ENCODE measurements around the gene CELF4.

CELF4 gene

DNA sequence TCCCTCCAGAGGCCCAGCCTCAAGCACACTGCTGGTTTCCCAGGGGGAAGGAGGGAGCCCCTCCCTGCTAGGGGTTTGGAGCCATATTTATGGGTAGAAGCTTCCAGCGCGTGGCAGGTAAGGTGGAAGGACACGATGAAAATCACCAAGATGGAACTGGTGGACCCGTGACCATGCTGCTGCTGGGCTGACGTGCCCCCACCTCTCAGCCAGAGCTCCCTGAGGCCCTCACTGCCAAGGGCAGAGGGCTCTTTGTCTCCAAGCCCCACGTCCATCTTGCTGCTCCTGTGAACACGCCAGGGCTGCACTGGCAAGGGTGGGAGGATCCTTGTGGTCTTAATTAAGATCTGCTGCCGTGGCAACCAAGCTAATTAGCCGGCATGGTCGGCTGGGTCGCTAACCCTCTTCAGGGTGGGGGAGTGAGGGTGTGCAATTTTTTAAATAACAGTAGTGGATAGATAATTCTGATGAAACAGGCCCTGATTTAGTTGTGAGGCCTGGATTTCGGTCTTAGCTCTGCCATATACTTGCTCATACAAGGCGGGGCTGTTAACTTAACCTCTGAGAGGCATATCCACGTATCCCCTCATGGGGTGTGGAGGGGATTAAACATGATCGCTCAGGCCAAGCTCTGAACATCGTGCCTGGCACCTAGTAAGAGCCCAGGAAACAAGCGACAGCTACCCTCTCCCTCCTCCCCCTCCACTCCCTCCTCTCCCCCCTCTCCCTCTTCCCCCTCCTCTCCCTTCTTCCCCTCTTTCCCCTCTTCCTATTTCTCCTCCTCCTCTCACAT is 232.8 kb downstream of the CELF4 start:
- Mint-ChIP-seq H3K4me3 (no peak overlapping the region), H3K27me3 (ENCODE audit: low read depth) (no peaks in the 10 kb centered on the region), H3K4me1 (ENCODE audit: low read depth) (no peaks in the 10 kb centered on the region), H3K27ac (no peak overlapping the region), H3K9me3 (no peaks in the 10 kb centered on the region), H3K36me3 (ENCODE audit: low read depth) (no peaks in the 10 kb centered on the region)

GRCh38 chr18:37332219-37332618 is 233.4 kb downstream of the CELF4 start:
- no peaks in the 10 kb centered on the region for H3K36me3 Mint-ChIP-seq (ENCODE audit: low read depth)
- no peak overlapping the region for H3K27ac Mint-ChIP-seq
- no peak overlapping the region for H3K4me3 Mint-ChIP-seq
- no peaks in the 10 kb centered on the region for H3K4me1 Mint-ChIP-seq (ENCODE audit: low read depth)
- no peaks in the 10 kb centered on the region for H3K27me3 Mint-ChIP-seq (ENCODE audit: low read depth)
- no peaks in the 10 kb centered on the region for H3K9me3 Mint-ChIP-seq

DNA sequence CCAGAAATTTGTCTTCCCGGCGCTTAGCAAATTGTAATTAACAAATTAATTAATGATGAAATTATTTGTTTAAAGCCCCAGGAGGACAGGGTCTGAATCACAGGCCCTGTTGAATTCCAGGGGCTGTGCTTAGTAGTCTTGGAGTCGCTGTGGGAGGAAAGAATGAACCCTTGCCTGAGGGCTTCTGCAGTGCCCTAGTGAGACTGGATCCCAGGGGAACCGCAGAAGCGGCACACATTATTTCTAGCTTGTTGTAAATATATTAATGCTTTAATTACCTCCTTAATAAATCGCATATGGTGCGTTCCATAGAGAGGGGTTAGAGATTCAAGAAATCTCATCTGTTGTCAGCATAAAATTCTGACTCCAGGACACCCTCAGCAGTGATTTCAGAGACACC is 235.4 kb downstream of the CELF4 start:
- H3K36me3 Mint-ChIP-seq (ENCODE audit: low read depth) = no peaks in the 10 kb centered on the region
- no peak overlapping the region for H3K27ac Mint-ChIP-seq
- H3K27me3 Mint-ChIP-seq (ENCODE audit: low read depth) = no peaks in the 10 kb centered on the region
- no peak overlapping the region for H3K4me3 Mint-ChIP-seq
- no peaks in the 10 kb centered on the region for H3K4me1 Mint-ChIP-seq (ENCODE audit: low read depth)
- H3K9me3 Mint-ChIP-seq = no peaks in the 10 kb centered on the region

GRCh38 chr18:37328946-37329719 is 236.5 kb downstream of the CELF4 start:
- no peak overlapping the region for H3K4me3 Mint-ChIP-seq
- no peak overlapping the region for H3K27ac Mint-ChIP-seq
- H3K4me1 Mint-ChIP-seq (ENCODE audit: low read depth) = no peaks in the 10 kb centered on the region
- no peaks in the 10 kb centered on the region for H3K9me3 Mint-ChIP-seq
- no peaks in the 10 kb centered on the region for H3K36me3 Mint-ChIP-seq (ENCODE audit: low read depth)
- no peaks in the 10 kb centered on the region for H3K27me3 Mint-ChIP-seq (ENCODE audit: low read depth)

- no peaks in the 10 kb centered on the region for H3K9me3 Mint-ChIP-seq
- no peaks in the 10 kb centered on the region for H3K4me1 Mint-ChIP-seq (ENCODE audit: low read depth)
- H3K36me3 Mint-ChIP-seq (ENCODE audit: low read depth) = no peaks in the 10 kb centered on the region
- H3K27ac Mint-ChIP-seq = no peak overlapping the region
- H3K4me3 Mint-ChIP-seq = no peak overlapping the region
- H3K27me3 Mint-ChIP-seq (ENCODE audit: low read depth) = no peaks in the 10 kb centered on the region
Measured at GRCh38 chr18:37327063-37327577, 238.5 kb downstream of the CELF4 start.

- Mint-ChIP-seq H3K4me3 (no peak overlapping the region), H3K36me3 (ENCODE audit: low read depth) (no peaks in the 10 kb centered on the region), H3K27ac (no peak overlapping the region), H3K4me1 (ENCODE audit: low read depth) (no peaks in the 10 kb centered on the region), H3K9me3 (no peaks in the 10 kb centered on the region), H3K27me3 (ENCODE audit: low read depth) (no peaks in the 10 kb centered on the region)
Measured at GRCh38 chr18:37322492-37323035, 243.0 kb downstream of the CELF4 start.

GRCh38 chr18:37321582-37322491 is 243.8 kb downstream of the CELF4 start:
- H3K4me3 Mint-ChIP-seq = no peak overlapping the region
- no peak overlapping the region for H3K27ac Mint-ChIP-seq
- no peaks in the 10 kb centered on the region for H3K9me3 Mint-ChIP-seq
- no peaks in the 10 kb centered on the region for H3K4me1 Mint-ChIP-seq (ENCODE audit: low read depth)
- no peaks in the 10 kb centered on the region for H3K36me3 Mint-ChIP-seq (ENCODE audit: low read depth)
- H3K27me3 Mint-ChIP-seq (ENCODE audit: low read depth) = no peaks in the 10 kb centered on the region

GRCh38 chr18:37320317-37320716 is 245.3 kb downstream of the CELF4 start:
- Mint-ChIP-seq H3K36me3 (ENCODE audit: low read depth) (no peaks in the 10 kb centered on the region), H3K4me1 (ENCODE audit: low read depth) (no peaks in the 10 kb centered on the region), H3K27ac (no peak overlapping the region)

DNA sequence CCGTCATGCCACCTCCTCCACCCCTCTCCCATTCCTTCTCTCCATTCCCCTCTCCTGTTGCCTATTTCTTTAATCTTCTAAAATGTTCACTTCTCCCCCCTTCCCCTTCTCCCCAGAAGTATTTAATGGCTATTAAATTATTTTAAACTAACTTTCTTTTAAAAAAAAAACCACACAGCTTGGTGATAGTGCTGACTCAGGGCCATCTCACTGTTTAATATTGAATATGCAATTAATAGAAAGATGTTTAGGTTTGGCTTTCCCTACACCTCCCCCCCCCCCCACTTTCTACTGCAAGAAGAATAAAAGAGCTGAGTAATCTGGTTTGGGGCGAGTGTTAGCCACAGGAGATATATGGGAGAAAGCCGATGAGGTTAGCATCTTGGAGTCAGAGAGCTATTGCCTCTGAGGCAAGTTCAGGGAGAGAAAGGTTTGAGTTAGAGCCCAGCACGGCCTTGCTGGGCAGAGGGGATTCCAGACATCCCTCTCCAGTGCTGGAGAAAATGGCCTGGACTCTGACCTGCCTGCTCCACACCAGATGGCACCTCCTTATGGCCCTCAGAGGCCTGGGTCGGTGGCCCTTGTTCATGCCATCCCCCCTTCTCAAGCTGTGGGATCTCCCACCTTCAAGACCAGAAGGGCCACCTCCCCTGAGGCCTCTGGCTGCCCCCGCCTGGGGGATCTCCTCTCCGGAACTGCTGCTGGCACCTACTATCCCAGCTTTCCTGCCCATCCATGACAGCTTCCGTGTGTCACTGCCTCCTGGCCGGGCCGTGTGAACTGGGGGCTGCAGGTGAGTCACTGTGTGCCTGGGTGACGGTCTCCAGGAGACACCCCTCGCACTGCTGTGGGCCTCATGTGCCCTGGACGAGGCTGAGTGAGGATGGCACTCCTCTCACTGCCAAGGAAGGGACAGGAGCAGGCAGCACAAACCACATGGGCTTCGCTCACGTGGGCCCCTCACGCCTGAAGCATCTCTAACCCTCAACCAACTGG is 246.9 kb downstream of the CELF4 start:
- Mint-ChIP-seq H3K27ac (no peak overlapping the region), H3K27me3 (ENCODE audit: low read depth) (no peaks in the 10 kb centered on the region), H3K4me1 (ENCODE audit: low read depth) (no peaks in the 10 kb centered on the region), H3K9me3 (no peaks in the 10 kb centered on the region), H3K36me3 (ENCODE audit: low read depth) (no peaks in the 10 kb centered on the region), H3K4me3 (no peak overlapping the region)

More at GRCh38 chr18:37320317-37320716, 245.3 kb downstream of the CELF4 start:
- Mint-ChIP-seq H3K27me3 (ENCODE audit: low read depth) (no peaks in the 10 kb centered on the region), H3K9me3 (no peaks in the 10 kb centered on the region), H3K4me3 (no peak overlapping the region)

GRCh38 chr18:37317486-37317885 is 248.1 kb downstream of the CELF4 start:
- H3K4me1 Mint-ChIP-seq (ENCODE audit: low read depth) = no peaks in the 10 kb centered on the region

DNA sequence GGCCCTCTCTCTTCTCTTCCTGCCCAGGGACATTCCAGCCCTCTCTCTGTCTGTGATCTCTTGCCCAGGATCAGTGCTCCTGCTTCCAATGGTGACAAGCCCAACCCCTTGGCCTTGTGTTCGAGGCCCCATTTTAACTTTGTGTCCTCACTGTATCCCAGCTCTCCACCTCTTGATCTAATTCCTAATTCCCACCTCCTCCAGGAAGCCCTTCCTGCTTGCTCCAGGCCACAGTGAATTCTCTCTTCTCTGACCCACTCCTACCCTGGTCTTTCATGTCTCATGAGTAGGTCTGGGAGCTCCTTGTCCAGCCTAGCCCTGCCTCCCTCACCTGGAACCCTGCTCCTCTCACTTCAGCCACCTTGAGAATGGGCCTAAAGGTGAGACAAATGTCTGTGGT is 249.1 kb downstream of the CELF4 start:
- Mint-ChIP-seq H3K27me3 (ENCODE audit: low read depth) (no peaks in the 10 kb centered on the region), H3K36me3 (ENCODE audit: low read depth) (no peaks in the 10 kb centered on the region), H3K4me1 (ENCODE audit: low read depth) (no peaks in the 10 kb centered on the region), H3K27ac (no peak overlapping the region), H3K4me3 (no peak overlapping the region), H3K9me3 (no peaks in the 10 kb centered on the region)

More at GRCh38 chr18:37317486-37317885, 248.1 kb downstream of the CELF4 start:
- no peaks in the 10 kb centered on the region for H3K9me3 Mint-ChIP-seq
- H3K27ac Mint-ChIP-seq = no peak overlapping the region
- no peak overlapping the region for H3K4me3 Mint-ChIP-seq
- no peaks in the 10 kb centered on the region for H3K27me3 Mint-ChIP-seq (ENCODE audit: low read depth)
- no peaks in the 10 kb centered on the region for H3K36me3 Mint-ChIP-seq (ENCODE audit: low read depth)

DNA sequence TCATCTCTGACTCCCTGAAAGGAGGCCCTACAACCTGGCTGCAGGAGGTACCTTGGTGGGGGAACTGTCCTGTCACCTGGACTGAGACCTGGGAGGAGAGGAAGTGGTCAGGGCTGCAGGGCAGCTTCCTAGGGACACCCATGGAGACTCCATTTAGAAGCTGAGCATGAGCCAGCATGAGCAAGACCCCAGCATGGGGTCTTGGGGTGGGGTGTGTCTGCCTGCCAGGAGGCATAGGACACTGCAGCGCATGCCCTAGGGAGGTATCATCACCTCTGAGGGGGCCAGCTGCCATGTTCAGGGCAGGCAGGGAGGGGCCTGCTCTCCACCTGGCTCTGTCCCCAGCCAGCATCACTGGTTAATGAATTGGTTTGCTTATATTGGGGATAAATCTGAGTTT is 249.7 kb downstream of the CELF4 start:
- H3K36me3 Mint-ChIP-seq (ENCODE audit: low read depth) = no peaks in the 10 kb centered on the region
- no peaks in the 10 kb centered on the region for H3K27me3 Mint-ChIP-seq (ENCODE audit: low read depth)
- H3K9me3 Mint-ChIP-seq = no peaks in the 10 kb centered on the region
- no peaks in the 10 kb centered on the region for H3K4me1 Mint-ChIP-seq (ENCODE audit: low read depth)
- H3K4me3 Mint-ChIP-seq = no peak overlapping the region
- H3K27ac Mint-ChIP-seq = no peak overlapping the region

DNA sequence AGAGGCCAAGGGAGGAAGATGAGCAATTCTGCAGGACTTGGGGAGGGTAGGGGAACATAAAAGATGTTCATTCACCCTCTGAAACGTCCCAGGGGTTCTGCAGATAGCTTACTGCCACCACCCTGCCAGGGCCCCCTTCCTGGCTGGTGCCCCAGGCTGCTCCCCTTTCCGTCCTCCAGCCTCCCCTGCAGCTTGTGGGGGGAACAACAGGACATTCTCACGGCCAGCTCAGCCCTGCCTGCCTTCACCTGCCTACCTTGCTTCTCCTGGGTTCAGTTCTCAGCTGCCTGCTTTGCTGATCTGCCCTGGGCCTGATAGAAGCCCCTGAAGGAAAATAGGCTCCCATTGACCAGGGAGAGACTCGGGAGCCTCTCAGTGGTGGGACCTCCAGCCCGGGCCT is 251.1 kb downstream of the CELF4 start:
- Mint-ChIP-seq H3K4me3 (no peak overlapping the region), H3K4me1 (ENCODE audit: low read depth) (no peaks in the 10 kb centered on the region), H3K27ac (no peak overlapping the region), H3K36me3 (ENCODE audit: low read depth) (no peaks in the 10 kb centered on the region), H3K27me3 (ENCODE audit: low read depth) (no peaks in the 10 kb centered on the region), H3K9me3 (no peaks in the 10 kb centered on the region)
